Measurements from ENCODE around the gene SEMA4A. TPM values are rescaled to one million over a fixed set of nuclear protein-coding genes. Genes with fewer than 3 reads are reported as not detected.

SEMA4A gene
- total and polyA plus RNA-seq, 12 donors, result 0.98 to 6.8 (median 1.8) TPM

GRCh38 chr1:156144742-156145141, 8.6 kb upstream of the SEMA4A start:
- intact Hi-C loops (cut with DNase I), result loop anchor here in 4 of 10 donors (1.0 to 5.0 kb wide), 5 partner anchors 52 to 173 kb away; partner anchors contain the start of gene PMF1 (in 1 of the 4)
- ATAC-seq, result no peak
- Histone ChIP-seq H3K36me3 (peaks cover 0 to 14% (median under 1%) of the 10 kb centered on the region in 9 donors), H3K4me3 (no peak overlapping the region), H3K9me3 (no peaks in the 10 kb centered on the region), H3K27ac (no peak overlapping the region), H3K27me3 (peaks cover 0 to 5% (median 3%) of the 10 kb centered on the region in 7 donors), H3K4me1 (peaks cover 8 to 46% (median 24%) of the 10 kb centered on the region in 9 donors)
- DNase-seq, result no peak
- WGBS, 2 donors, result 64 to 72% methylated on average over 5 of the region's 5 CpGs
- TF ChIP-seq CTCF (IDR thresholded peaks at IDR 0.05), result no peak

GRCh38 chr1:156145650-156146019, 7.8 kb upstream of the SEMA4A start:
- no peaks in the 10 kb centered on the region for H3K9me3 ChIP-seq
- no peak for ATAC-seq
- intact Hi-C loops (cut with DNase I), result loop anchor here (1.0 to 5.0 kb wide), 6 partner anchors 77 to 172 kb away; no protein-coding TSS in a partner anchor
- peaks cover 0 to 7% (median 0%) of the 10 kb centered on the region in 9 donors for H3K36me3 ChIP-seq
- H3K4me3 ChIP-seq, result no peak overlapping the region
- DNase-seq, result no peak
- 66 to 76% methylated on average over 2 of the region's 2 CpGs for WGBS, 2 donors
- H3K4me1 ChIP-seq, result peaks cover 8 to 53% (median 24%) of the 10 kb centered on the region in 9 donors
- H3K27me3 ChIP-seq, result peaks cover 0 to 14% (median 12%) of the 10 kb centered on the region in 7 donors
- H3K27ac ChIP-seq, result peak overlapping the region in 1 of 10 donors; percentile 89
- TF ChIP-seq CTCF (IDR thresholded peaks at IDR 0.05), result no peak

GRCh38 chr1:156146020-156146768, 7.2 kb upstream of the SEMA4A start:
- intact Hi-C loops (cut with DNase I), result loop anchor here in 9 of 10 donors (1.0 to 5.0 kb wide), 6 partner anchors 76 to 171 kb away; no protein-coding TSS in a partner anchor
- peaks cover 4 to 54% (median 20%) of the 10 kb centered on the region in 9 donors for H3K4me1 ChIP-seq
- peaks cover 0 to 19% (median 18%) of the 10 kb centered on the region in 7 donors for H3K27me3 ChIP-seq
- peak overlapping the region in 3 of 10 donors; percentile 2 to 89 (median 3) for H3K27ac ChIP-seq
- peak overlapping the region in 4 of 10 donors; percentile 0 to 28 (median 9) for H3K4me3 ChIP-seq
- WGBS, 2 donors, result 12 to 18% methylated on average over 13 of the region's 13 CpGs
- TF ChIP-seq CTCF (IDR thresholded peaks at IDR 0.05), result peak; percentile 36 to 78 (median 71)
- no peaks in the 10 kb centered on the region for H3K9me3 ChIP-seq
- DNase-seq (peak; percentile 67 to 81), ATAC-seq (peak; percentile 18 to 67 (median 58))
- H3K36me3 ChIP-seq, result peaks cover 0 to 1% (median 0%) of the 10 kb centered on the region in 9 donors

GRCh38 chr1:156146769-156147405, 6.5 kb upstream of the SEMA4A start:
- Histone ChIP-seq H3K27ac (peak overlapping the region in 4 of 10 donors; percentile 2 to 89 (median 14)), H3K4me1 (peaks cover 3 to 59% (median 15%) of the 10 kb centered on the region in 9 donors), H3K27me3 (peaks cover 0 to 23% (median 20%) of the 10 kb centered on the region in 7 donors), H3K36me3 (no peaks in the 10 kb centered on the region), H3K9me3 (no peaks in the 10 kb centered on the region), H3K4me3 (no peak overlapping the region)
- peak in 6 of 8 donors; percentile 6 to 16 (median 10) for ATAC-seq
- WGBS, 2 donors, result 33 to 34% methylated on average over 9 of the region's 9 CpGs
- TF ChIP-seq CTCF (IDR thresholded peaks at IDR 0.05), result no peak
- peak in 1 of 2 donors; percentile 25 for DNase-seq
- intact Hi-C loops (cut with DNase I), result loop anchor here in 9 of 10 donors (1.0 to 5.0 kb wide), 6 partner anchors 75 to 170 kb away; no protein-coding TSS in a partner anchor

All from heart right ventricle (tissue), 16 donors.